Umbilical cord (tissue), 2 donors: ENCODE results near the gene FAM210B. TPM values are rescaled to one million over a fixed set of nuclear protein-coding genes. Genes with fewer than 3 reads are reported as not detected.
"Not testable (repeated sequence)": the region's sequence is repeated elsewhere in the genome, so short reads cannot be mapped to it uniquely, and the experiment has no call there.

Experiments used
- DNase-seq: peaks from one replicate; pipeline ENCODE4 v3.0.0-alpha.2; 2015; ENCODE audit warnings: low spot score
- total RNA-seq: library from RNA; depleted of rRNA; stranded (reverse); fragments of >200 nt; gene quantifications from one replicate; pipeline ENCODE4 v1.2.3, GENCODE V29; 2014; ENCODE audit warnings: low replicate concordance; ENCODE audit not compliant: insufficient read depth

Gene FAM210B
- total RNA-seq, 1 donor from 2014 or later, result 53.2 TPM

DNA sequence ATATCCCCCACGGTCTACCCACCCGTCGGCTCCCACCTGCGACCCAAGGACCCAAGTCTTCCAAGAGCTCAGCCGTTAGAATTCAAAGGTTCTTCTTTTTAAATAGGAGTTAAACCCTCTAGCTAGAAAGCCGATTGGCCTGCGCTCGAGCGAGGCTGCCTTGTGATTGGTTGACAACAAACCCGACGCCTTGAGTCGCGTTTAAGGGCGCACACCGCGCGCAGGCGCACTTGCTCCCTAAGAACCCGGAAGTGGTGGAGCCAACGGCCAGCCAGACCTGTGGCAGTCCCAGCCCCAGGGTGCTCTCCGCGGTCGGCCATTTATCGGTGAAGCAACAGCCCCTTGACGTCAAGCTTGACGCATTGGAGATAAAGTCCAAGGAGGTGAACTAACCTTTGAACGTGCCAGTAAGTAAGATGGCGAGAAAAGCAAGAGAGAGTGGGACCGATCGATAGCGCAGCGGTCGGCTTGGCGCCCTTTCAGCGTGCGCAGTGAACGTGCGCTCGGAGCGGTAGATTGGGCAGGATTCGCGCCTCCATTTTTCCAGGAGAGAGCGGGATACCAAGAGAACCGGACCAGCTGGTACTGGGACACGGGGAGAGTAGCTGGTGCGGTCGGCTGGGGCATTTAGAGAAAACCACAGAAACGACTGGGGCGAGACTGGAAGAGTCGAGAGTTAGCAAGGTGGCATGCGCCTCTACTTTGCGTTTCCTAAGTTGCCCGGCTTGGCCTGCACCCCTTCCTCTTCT, 33.5 kb downstream of the FAM210B start, which contains the start of the genes AURKA and CSTF1:
AURKA (minus strand) TSS at position 84 of the 749 bp plus-strand sequence. CDS start 4,018 bp downstream, outside the sequence.
CSTF1 (plus strand) TSS at position 514 of the 749 bp plus-strand sequence. CDS start 2,908 bp downstream, outside the sequence.
- DNase-seq, result peak; percentile 100

- DNase-seq, result no peak
Observed at GRCh38 chr20:56392881-56393482, 34.2 kb downstream of the FAM210B start.

GRCh38 chr20:56393653-56394052, 34.9 kb downstream of the FAM210B start:
- DNase-seq, result no peak

DNA sequence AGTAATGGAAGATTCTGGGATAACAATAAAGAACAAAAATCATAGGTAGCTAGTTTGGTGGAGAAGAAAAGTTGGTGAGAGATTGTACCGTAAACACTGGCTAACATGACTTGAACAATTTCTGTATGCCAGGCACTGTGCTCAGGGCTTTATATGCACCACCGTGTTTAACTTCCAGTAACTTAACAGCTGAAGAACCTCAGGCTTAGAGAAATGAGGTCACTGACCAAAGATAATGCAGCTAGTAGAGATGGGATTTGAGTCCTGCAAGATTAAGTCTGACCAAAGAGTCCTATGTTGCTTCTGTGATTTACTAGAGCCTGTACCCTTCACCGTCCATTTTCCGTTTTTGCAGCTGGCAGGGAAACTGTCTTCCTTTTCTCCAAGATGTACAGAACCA, 36.4 kb downstream of the FAM210B start:
- peak; percentile 42 for DNase-seq

GRCh38 chr20:56400001-56400640, 41.3 kb downstream of the FAM210B start:
- peak; percentile 62 for DNase-seq

GRCh38 chr20:56403465-56403864, 44.7 kb downstream of the FAM210B start:
- DNase-seq, result no peak

GRCh38 chr20:56405356-56405755, 46.6 kb downstream of the FAM210B start:
- DNase-seq, result not testable (repeated sequence)

DNA sequence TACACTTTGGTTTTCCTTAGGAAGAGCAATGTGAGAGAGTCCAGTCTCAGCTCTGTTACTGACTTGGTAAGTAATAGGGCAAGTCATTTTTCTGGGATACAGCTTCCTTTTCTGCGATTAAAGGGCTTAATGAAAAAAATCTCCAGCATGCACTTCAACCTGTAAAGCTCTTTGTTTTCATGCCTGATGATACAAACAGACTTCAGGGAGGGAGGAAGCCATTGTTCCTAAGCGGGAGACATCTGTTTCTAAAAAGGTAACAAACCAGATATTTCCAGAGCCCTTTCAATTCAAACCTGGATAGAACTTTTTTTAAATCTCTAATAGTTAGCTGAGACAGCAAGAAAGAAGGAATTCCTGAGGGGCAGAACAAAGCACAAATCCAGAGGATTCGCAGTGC, 48.1 kb downstream of the FAM210B start:
- no peak for DNase-seq

GRCh38 chr20:56409521-56409920, 50.7 kb downstream of the FAM210B start:
- DNase-seq, result peak; percentile 54

GRCh38 chr20:56409956-56410355, 51.2 kb downstream of the FAM210B start:
- peak; percentile 48 for DNase-seq

GRCh38 chr20:56411287-56411686, 52.5 kb downstream of the FAM210B start:
- DNase-seq, result not testable (repeated sequence)

DNA sequence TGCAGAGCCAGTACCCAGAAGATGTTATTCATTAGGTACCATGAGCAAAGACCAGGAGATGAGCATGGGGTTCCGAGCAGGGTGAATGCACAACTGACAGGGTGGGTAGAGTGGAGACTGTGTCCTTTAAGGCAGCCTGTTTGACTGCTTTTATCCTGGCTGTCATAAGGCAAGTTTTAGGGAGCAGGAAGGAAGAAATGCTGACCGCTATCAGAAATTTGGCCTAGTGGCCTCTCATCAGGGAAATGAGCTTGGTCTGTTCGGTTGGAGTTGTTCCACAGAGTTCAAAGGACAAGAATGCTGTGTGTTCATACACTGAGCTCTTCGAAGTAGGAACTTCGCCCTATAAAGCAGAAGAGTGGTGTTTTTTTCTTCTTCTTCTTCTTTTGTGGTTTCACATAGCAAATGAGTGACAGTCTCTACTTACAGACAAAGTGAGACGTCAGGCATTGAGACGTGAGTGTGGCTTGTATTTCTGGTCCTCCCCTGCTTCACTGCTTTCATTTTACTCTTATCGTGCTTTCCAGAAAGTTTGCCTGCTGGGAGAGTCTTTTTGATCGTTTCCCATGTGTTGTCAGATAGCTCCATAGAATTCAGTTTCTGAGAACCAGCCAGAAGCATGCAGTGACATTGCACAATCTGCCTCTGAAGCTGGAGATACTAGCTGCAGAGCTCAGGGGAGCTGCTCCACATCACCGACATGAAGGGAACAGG, 53.1 kb downstream of the FAM210B start, which contains the start of gene CASS4:
CASS4 (plus strand) TSS at position 502 of the 714 bp plus-strand sequence; CDS start at position 701, 199 bp downstream.
- peak; percentile 75 for DNase-seq

DNA sequence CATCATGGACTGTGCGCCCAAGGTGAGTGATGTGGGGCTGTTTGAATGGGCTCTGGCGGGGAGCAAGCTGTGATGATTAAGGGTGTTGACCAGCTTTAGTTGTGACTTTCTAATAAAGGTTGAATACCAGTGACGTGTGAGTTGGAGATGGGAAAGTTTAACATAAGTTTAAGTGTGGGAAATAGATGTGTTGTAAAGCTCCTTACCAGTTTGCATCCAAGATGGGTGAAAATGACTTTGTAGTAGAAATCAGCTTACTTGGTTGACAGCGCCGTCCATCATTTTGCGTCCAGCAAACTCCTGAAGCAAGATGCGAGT, 53.7 kb downstream of the FAM210B start:
- DNase-seq, result no peak

DNA sequence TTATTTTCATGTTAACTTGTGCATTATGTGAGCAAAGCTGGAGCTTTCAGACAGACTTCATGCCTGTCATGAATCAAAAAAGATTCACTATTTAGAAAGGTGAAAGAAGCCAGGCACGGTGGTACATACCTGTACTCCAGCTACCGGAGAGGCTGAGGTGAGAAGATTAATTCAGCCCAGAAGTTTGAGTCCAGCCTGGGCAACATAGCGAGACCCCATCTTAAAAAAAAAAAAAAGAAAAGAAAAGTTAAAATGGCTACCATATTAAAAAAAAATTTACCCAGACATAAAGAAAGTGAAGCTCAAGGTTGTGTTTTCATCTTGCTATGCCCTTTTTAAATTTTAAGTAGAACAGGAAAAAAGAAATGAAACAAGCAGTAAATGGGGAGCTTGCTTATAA, 54.2 kb downstream of the FAM210B start:
- DNase-seq, result no peak

GRCh38 chr20:56414842-56415765, 56.3 kb downstream of the FAM210B start:
- no peak for DNase-seq

DNA sequence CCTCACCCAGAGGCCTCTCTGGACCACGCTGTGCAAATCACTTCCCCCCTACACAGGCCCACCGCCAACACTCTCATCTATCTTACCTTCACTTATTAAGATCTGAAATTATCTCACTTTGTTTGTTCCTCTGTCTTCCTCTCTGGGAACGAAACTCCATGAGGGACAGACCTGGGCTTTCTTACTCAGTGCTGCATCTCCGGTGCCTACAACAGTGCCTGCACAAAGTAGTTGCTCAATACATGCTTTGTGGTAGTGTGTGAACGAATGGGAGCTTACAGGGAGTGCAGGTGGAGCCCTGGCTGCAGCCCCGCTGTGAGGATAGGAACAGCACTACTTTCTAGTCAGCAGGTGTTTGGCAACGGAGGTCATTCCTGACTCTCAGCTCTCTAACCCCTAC, 58.6 kb downstream of the FAM210B start:
- no peak for DNase-seq

DNA sequence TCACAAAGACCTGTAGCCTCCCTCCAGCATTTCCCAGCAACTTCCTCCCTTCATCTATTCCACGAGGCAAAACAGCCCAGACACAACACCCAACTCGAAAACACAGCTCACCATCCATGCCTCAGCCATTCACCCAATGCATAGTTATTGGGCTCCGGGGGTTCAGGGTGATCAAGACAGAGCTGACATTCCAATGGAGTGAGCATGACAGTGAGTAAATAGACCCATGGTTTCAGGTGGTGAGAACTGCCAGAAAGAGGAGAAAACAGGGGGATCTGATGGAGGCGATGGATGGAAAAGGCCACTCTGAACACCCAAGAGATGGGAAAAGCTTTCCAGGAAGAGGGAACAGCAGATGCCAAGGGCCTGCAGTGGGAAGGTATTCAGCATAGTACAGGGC, 59.1 kb downstream of the FAM210B start:
- DNase-seq, result no peak
